OCI-LY7 (cell line): ENCODE data around the gene IGF2.

Source experiments
- CTCF ChIP-seq: fragments of 200-600 bp; sonication (generic); conservative IDR thresholded peaks from 2 replicates; pipeline ENCODE4 v1.5.1; 2014; ENCODE audit warnings: mild to moderate bottlenecking, antibody characterized with exemption, low read length, moderate library complexity, mixed read lengths
- EZH2phosphoT487 ChIP-seq: fragments of 200-600 bp; sonication (generic); IDR thresholded peaks from 2 replicates; pipeline ENCODE4 v1.6.1; 2018; ENCODE audit warnings: low read depth, borderline replicate concordance, mild to moderate bottlenecking, mixed run types, antibody characterized with exemption, low read length, moderate library complexity, mixed read lengths

- no peak for TF ChIP-seq EZH2phosphoT487
- TF ChIP-seq CTCF = no peak
Observed at GRCh38 chr11:2157294-2158040, 18.3 kb upstream of the IGF2 start.
